Fibroblast of lung (primary cell): ENCODE measurements around the gene PPP1R2. TPM values are rescaled to one million over a fixed set of nuclear protein-coding genes. Genes with fewer than 3 reads are reported as not detected.

Experiments
- DNase-seq, 2 donors: peaks; one replicate each; pipeline versions ENCODE4 v3.0.0 to v3.0.0-alpha.2; 2010; ENCODE audit warnings: low read depth in 2 of 2
- H2AFZ ChIP-seq: 2 replicates; pipeline ENCODE4 v1.5.1; 2012; ENCODE audit warnings: low read length, control low read depth, inconsistent platforms
- H3K27ac ChIP-seq: 2 replicates; pipeline ENCODE4 v1.5.1; 2011; ENCODE audit warnings: low read length, control low read depth; ENCODE audit not compliant: insufficient read depth
- H3K27me3 ChIP-seq: 2 replicates; pipeline ENCODE4 v1.5.1; 2011; ENCODE audit warnings: mild to moderate bottlenecking, low read length; ENCODE audit not compliant: control insufficient read depth, insufficient read depth
- H3K36me3 ChIP-seq: 2 replicates; pipeline ENCODE4 v1.5.1; 2011; ENCODE audit warnings: low read length; ENCODE audit not compliant: control insufficient read depth, insufficient read depth
- H3K4me1 ChIP-seq: 2 replicates; pipeline ENCODE4 v1.5.1; 2011; ENCODE audit warnings: low read length; ENCODE audit not compliant: control insufficient read depth, insufficient read depth; ENCODE audit errors: extremely low read depth
- H3K4me2 ChIP-seq: 2 replicates; pipeline ENCODE4 v1.5.1; 2011; ENCODE audit warnings: low read length, control low read depth; ENCODE audit not compliant: insufficient read depth; ENCODE audit errors: extremely low read depth
- H3K4me3 ChIP-seq, 4 experiments: fragments of 200-600 bp in 1 of 4; sonication (generic) in 1 of 4; replicated peaks in 1 of 4; 2 replicates each; pipeline ENCODE4 v1.5.1; 2011 to 2016; ENCODE audit warnings: low read length in 4 of 4, low read depth in 3 of 4, mild to moderate bottlenecking in 3 of 4, control low read depth in 2 of 4, inconsistent platforms in 1 of 4, mixed read lengths in 1 of 4; ENCODE audit not compliant: insufficient read depth in 1 of 4; ENCODE audit errors: control extremely low read depth in 1 of 4
- H3K79me2 ChIP-seq: 2 replicates; pipeline ENCODE4 v1.5.1; 2012; ENCODE audit warnings: mild to moderate bottlenecking, low read length, inconsistent platforms; ENCODE audit not compliant: control insufficient read depth, insufficient read depth
- H3K9ac ChIP-seq: 2 replicates; pipeline ENCODE4 v1.5.1; 2011; ENCODE audit warnings: mild to moderate bottlenecking, low read length, control low read depth; ENCODE audit not compliant: insufficient read depth
- H3K9me3 ChIP-seq: 2 replicates; pipeline ENCODE4 v1.5.1; 2012; ENCODE audit warnings: low read depth, low read length; ENCODE audit not compliant: control insufficient read depth, insufficient read depth
- H4K20me1 ChIP-seq: 2 replicates; pipeline ENCODE4 v1.5.1; 2011; ENCODE audit warnings: low read length; ENCODE audit not compliant: control insufficient read depth, insufficient read depth; ENCODE audit errors: extremely low read depth
- CTCF ChIP-seq, 2 donors: IDR thresholded peaks in 1 of 2; conservative IDR thresholded peaks in 1 of 2; 1 replicate in 1 of 2; 2 replicates in 1 of 2; pipeline ENCODE4 v1.5.1; 2011 to 2012; ENCODE audit warnings: low read length in 2 of 2, control low read depth in 1 of 2, inconsistent platforms in 1 of 2, low read depth in 1 of 2, mild to moderate bottlenecking in 1 of 2
- EZH2 ChIP-seq: IDR thresholded peaks from 2 replicates; pipeline ENCODE4 v1.5.1; 2012; ENCODE audit warnings: low read length, control low read depth, mild to moderate bottlenecking; ENCODE audit errors: missing control alignments
- polyA plus RNA-seq, 2 donors: library from polyadenylated mRNA; depleted of rRNA in 1 of 2; stranded (reverse) in 1 of 2; unstranded in 1 of 2; fragments of >200 nt; gene quantifications; 2 replicates each; pipeline ENCODE4 v1.2.1, GENCODE V29; 2011 to 2012; ENCODE audit warnings: missing spikeins in 1 of 2
- total RNA-seq: library from RNA; depleted of rRNA; stranded (reverse); fragments of >200 nt; gene quantifications from 2 replicates; pipeline ENCODE4 v1.2.1, GENCODE V29; 2014

The PPP1R2 gene
- total and polyA plus RNA-seq, 2 donors (not counting 1 experiment from before 2014, with no cell fraction given), result 28.9 to 134 TPM

- Histone ChIP-seq H3K4me1 (no peaks in the 10 kb centered on the region), H3K27ac (no peak overlapping the region), H3K4me3 (peak overlapping the region in 1 of 4 experiments; percentile 38), H3K36me3 (no peaks in the 10 kb centered on the region), H3K4me2 (no peak overlapping the region), H4K20me1 (no peaks in the 10 kb centered on the region), H3K9me3 (no peaks in the 10 kb centered on the region), H3K27me3 (peaks cover 5% of the 10 kb centered on the region), H3K9ac (no peak overlapping the region), H3K79me2 (no peaks in the 10 kb centered on the region), H2AFZ (no peak overlapping the region)
- TF ChIP-seq CTCF (conservative IDR thresholded peaks at IDR 0.05 in 1 of 2, IDR thresholded peaks at IDR 0.05 in 1 of 2; ENCODE audit: low read depth in 1 of 2, low read length in 2 of 2), result no peak
- no peak for TF ChIP-seq EZH2
- DNase-seq, result no peak
Observed at GRCh38 chr3:195584543-195584870, 41.4 kb upstream of the PPP1R2 start.

GRCh38 chr3:195583831-195584542 lies 40.9 kb upstream of the PPP1R2 start, which contains the start of gene APOD:
APOD (minus strand) TSS chr3:195583940; CDS start chr3:195579461, 4,479 bp downstream.
- peak within 1 kb of the TSS; percentile 29 for H2AFZ ChIP-seq
- no peaks in the 10 kb centered on the region for H3K9me3 ChIP-seq
- peaks cover 2% of the 10 kb centered on the region for H3K27me3 ChIP-seq
- H3K36me3 ChIP-seq, result no peaks in the 10 kb centered on the region
- no peaks in the 10 kb centered on the region for H3K4me1 ChIP-seq
- H3K79me2 ChIP-seq, result no peaks in the 10 kb centered on the region
- DNase-seq, result peak; percentile 5 to 43
- no peak for TF ChIP-seq EZH2
- no peak for TF ChIP-seq CTCF (conservative IDR thresholded peaks at IDR 0.05 in 1 of 2, IDR thresholded peaks at IDR 0.05 in 1 of 2; ENCODE audit: low read depth in 1 of 2, low read length in 2 of 2)
- no peak within 1 kb of the TSS for H3K27ac ChIP-seq
- H3K4me2 ChIP-seq, result peak within 1 kb of the TSS; percentile 69
- peak within 1 kb of the TSS in 1 of 4 experiments; percentile 38 for H3K4me3 ChIP-seq
- no peak within 1 kb of the TSS for H3K9ac ChIP-seq
- H4K20me1 ChIP-seq, result no peaks in the 10 kb centered on the region

- Histone ChIP-seq H3K27me3 (no peaks in the 10 kb centered on the region), H3K4me2 (no peak overlapping the region), H3K27ac (no peak overlapping the region), H3K79me2 (no peaks in the 10 kb centered on the region), H3K4me3 (no peak overlapping the region), H3K4me1 (no peaks in the 10 kb centered on the region), H4K20me1 (no peaks in the 10 kb centered on the region), H2AFZ (no peak overlapping the region), H3K36me3 (no peaks in the 10 kb centered on the region), H3K9me3 (no peaks in the 10 kb centered on the region), H3K9ac (no peak overlapping the region)
- TF ChIP-seq CTCF (conservative IDR thresholded peaks at IDR 0.05 in 1 of 2, IDR thresholded peaks at IDR 0.05 in 1 of 2; ENCODE audit: low read depth in 1 of 2, low read length in 2 of 2), result no peak
- TF ChIP-seq EZH2, result no peak
- DNase-seq, result no peak
Observed at GRCh38 chr3:195582947-195583346, 39.8 kb upstream of the PPP1R2 start.
